Liver (tissue), 9 donors: Measurements from ENCODE around the gene INSIG2. TPM values are rescaled to one million over a fixed set of nuclear protein-coding genes. Genes with fewer than 3 reads are reported as not detected.

Experiments used
- DNase-seq: peaks from one replicate; pipeline ENCODE4 v3.0.0-alpha.2; 2017; ENCODE audit warnings: low spot score
- H3K27ac ChIP-seq, 2 donors: one replicate each; pipeline ENCODE4 v1.7.0; 2013; ENCODE audit warnings: inconsistent platforms in 2 of 2, low read length in 2 of 2, control low read depth in 1 of 2, low read depth in 1 of 2, mild to moderate bottlenecking in 1 of 2
- H3K27me3 ChIP-seq, 4 donors: one replicate each; pipeline versions ENCODE4 v1.6.1 to v1.7.0; 2013; ENCODE audit warnings: low read length in 3 of 4, inconsistent platforms in 1 of 4, mild to moderate bottlenecking in 1 of 4, moderate library complexity in 1 of 4; ENCODE audit not compliant: control insufficient read depth in 4 of 4, insufficient read depth in 4 of 4
- H3K36me3 ChIP-seq, 4 donors: one replicate each; pipeline versions ENCODE4 v1.6.1 to v1.7.0; 2013; ENCODE audit warnings: low read length in 3 of 4, mild to moderate bottlenecking in 3 of 4, low read depth in 1 of 4, moderate library complexity in 1 of 4; ENCODE audit not compliant: control insufficient read depth in 4 of 4, insufficient read depth in 3 of 4
- H3K4me1 ChIP-seq, 4 donors: one replicate each; pipeline versions ENCODE4 v1.6.1 to v1.7.0; 2013; ENCODE audit warnings: low read length in 3 of 4, mild to moderate bottlenecking in 3 of 4, moderate library complexity in 1 of 4; ENCODE audit not compliant: control insufficient read depth in 4 of 4, insufficient read depth in 4 of 4
- H3K4me3 ChIP-seq, 3 donors: one replicate each; pipeline versions ENCODE4 v1.6.1 to v1.7.0; 2013; ENCODE audit warnings: low read length in 3 of 3, control low read depth in 1 of 3, low read depth in 1 of 3, mild to moderate bottlenecking in 1 of 3
- H3K9ac ChIP-seq, 2 donors: one replicate each; pipeline ENCODE4 v1.7.0; 2013; ENCODE audit warnings: low read length in 2 of 2, mild to moderate bottlenecking in 2 of 2, moderate library complexity in 2 of 2, control low read depth in 1 of 2, low read depth in 1 of 2
- H3K9me3 ChIP-seq, 4 donors: one replicate each; pipeline versions ENCODE4 v1.6.1 to v1.7.0; 2013; ENCODE audit warnings: low read length in 3 of 4; ENCODE audit not compliant: control insufficient read depth in 4 of 4
- ATF3 ChIP-seq: IDR thresholded peaks from 2 replicates; pipeline ENCODE4 v1.6.1; 2016; ENCODE audit warnings: antibody characterized with exemption
- CTCF ChIP-seq: fragments of 150-350 bp; IDR thresholded peaks from 2 replicates; pipeline ENCODE4 v1.5.1; 2017; ENCODE audit warnings: improper control_type of control experiment, low read depth, low read length; ENCODE audit not compliant: missing input control
- FOXA1 ChIP-seq: IDR thresholded peaks from 2 replicates; pipeline ENCODE4 v1.6.1; 2016; ENCODE audit warnings: antibody characterized with exemption
- GABPA ChIP-seq, 2 donors: IDR thresholded peaks in 1 of 2; conservative IDR thresholded peaks in 1 of 2; 2 replicates each; pipeline ENCODE4 v1.6.1; 2016; ENCODE audit warnings: antibody characterized with exemption in 2 of 2, mild to moderate bottlenecking in 1 of 2, moderate library complexity in 1 of 2
- HNF4A ChIP-seq, 2 donors: conservative IDR thresholded peaks; 2 replicates each; pipeline ENCODE4 v1.6.1; 2016; ENCODE audit warnings: antibody characterized with exemption in 2 of 2, mild to moderate bottlenecking in 2 of 2
- JUND ChIP-seq, 2 donors: IDR thresholded peaks; 2 replicates each; pipeline ENCODE4 v1.6.1; 2016; ENCODE audit warnings: antibody characterized with exemption in 2 of 2
- MAX ChIP-seq: IDR thresholded peaks from 2 replicates; pipeline ENCODE4 v1.6.1; 2016; ENCODE audit warnings: antibody characterized with exemption
- NR2F2 ChIP-seq: IDR thresholded peaks from 2 replicates; pipeline ENCODE4 v1.6.1; 2016; ENCODE audit warnings: antibody characterized with exemption
- REST ChIP-seq: IDR thresholded peaks from 2 replicates; pipeline ENCODE4 v1.6.1; 2016; ENCODE audit warnings: antibody characterized with exemption, mild to moderate bottlenecking
- RXRA ChIP-seq, 2 donors: IDR thresholded peaks; 2 replicates each; pipeline ENCODE4 v1.6.1; 2017 to 2018; ENCODE audit warnings: antibody characterized with exemption in 2 of 2, mild to moderate bottlenecking in 1 of 2
- TAF1 ChIP-seq: conservative IDR thresholded peaks from 2 replicates; pipeline ENCODE4 v1.6.1; 2016; ENCODE audit warnings: antibody characterized with exemption, mild to moderate bottlenecking
- YY1 ChIP-seq: IDR thresholded peaks from 2 replicates; pipeline ENCODE4 v1.6.1; 2016; ENCODE audit warnings: antibody characterized with exemption, mild to moderate bottlenecking
- ZBTB33 ChIP-seq: IDR thresholded peaks from 2 replicates; pipeline ENCODE4 v1.6.1; 2016; ENCODE audit warnings: antibody characterized with exemption
- WGBS: extraction: QIAGEN DNeasy Blood & Tissue Kit; methylation state at CpG from one replicate; pipeline ENCODE4 v1.1.7; 2013; 5-methylcytosine and 5-hydroxymethylcytosine counted together
- polyA plus RNA-seq, 2 donors: library from polyadenylated mRNA; stranded (reverse) in 1 of 2; unstranded in 1 of 2; fragments of 200-250 nt in 1 of 2; fragments of >200 nt in 1 of 2; fragmentation: Nextera tagmentation in 1 of 2; extraction: Ambion mirVana in 1 of 2; gene quantifications; one replicate each; pipeline versions ENCODE4 v1.2.1 to v1.2.3, GENCODE V29; 2013 to 2015
- total RNA-seq, 2 donors: library from RNA; depleted of rRNA; stranded (reverse); fragments of >200 nt; gene quantifications; one replicate each; pipeline ENCODE4 v1.2.3, GENCODE V29; 2014
- donor health status: healthy.
- donor health status: healthy.
- donor health status: healthy.
- donor health status: healthy.
- donor health status: healthy.

INSIG2 gene
- total and polyA plus RNA-seq, 4 donors = 11.3 to 18.5 (median 15.6) TPM

GRCh38 chr2:118056165-118056534 lies 32.1 kb upstream of the INSIG2 start:
- H3K36me3 ChIP-seq = no peaks in the 10 kb centered on the region
- DNase-seq = no peak
- no peak overlapping the region for H3K9ac ChIP-seq
- no peaks in the 10 kb centered on the region for H3K4me1 ChIP-seq
- no peak overlapping the region for H3K27ac ChIP-seq
- no peaks in the 10 kb centered on the region for H3K9me3 ChIP-seq
- no peaks in the 10 kb centered on the region for H3K27me3 ChIP-seq
- TF ChIP-seq JUND (IDR thresholded peaks at IDR 0.05) (no peak), YY1 (no peak), GABPA (IDR thresholded peaks at IDR 0.05 in 1 of 2, conservative IDR thresholded peaks at IDR 0.05 in 1 of 2) (no peak), NR2F2 (no peak), MAX (no peak)
- no peak overlapping the region for H3K4me3 ChIP-seq
- WGBS = 55% methylated on average over 3 of the region's 3 CpGs

GRCh38 chr2:118056801-118057200 lies 31.5 kb upstream of the INSIG2 start:
- no peak for DNase-seq
- no peaks in the 10 kb centered on the region for H3K9me3 ChIP-seq
- TF ChIP-seq ATF3 (no peak), GABPA (IDR thresholded peaks at IDR 0.05 in 1 of 2, conservative IDR thresholded peaks at IDR 0.05 in 1 of 2) (no peak), ZBTB33 (no peak), HNF4A (conservative IDR thresholded peaks at IDR 0.05) (no peak), RXRA (IDR thresholded peaks at IDR 0.05) (no peak), TAF1 (no peak), NR2F2 (no peak), MAX (no peak), JUND (IDR thresholded peaks at IDR 0.05) (no peak), FOXA1 (no peak), REST (no peak), YY1 (no peak), CTCF (no peak)
- no peaks in the 10 kb centered on the region for H3K27me3 ChIP-seq
- no peaks in the 10 kb centered on the region for H3K4me1 ChIP-seq
- H3K4me3 ChIP-seq = no peak overlapping the region
- no peak overlapping the region for H3K9ac ChIP-seq
- 95% methylated on average over 3 of the region's 3 CpGs for WGBS
- no peak overlapping the region for H3K27ac ChIP-seq
- no peaks in the 10 kb centered on the region for H3K36me3 ChIP-seq
